Suppressor macrophage treated with lipopolysaccharide for 4 hours (primary cell): ENCODE results near the gene PCDHB1.

Source experiments
- DNase-seq: peaks from one replicate; pipeline ENCODE4 v3.0.0-alpha.2; 2020

PCDHB1 gene

DNA sequence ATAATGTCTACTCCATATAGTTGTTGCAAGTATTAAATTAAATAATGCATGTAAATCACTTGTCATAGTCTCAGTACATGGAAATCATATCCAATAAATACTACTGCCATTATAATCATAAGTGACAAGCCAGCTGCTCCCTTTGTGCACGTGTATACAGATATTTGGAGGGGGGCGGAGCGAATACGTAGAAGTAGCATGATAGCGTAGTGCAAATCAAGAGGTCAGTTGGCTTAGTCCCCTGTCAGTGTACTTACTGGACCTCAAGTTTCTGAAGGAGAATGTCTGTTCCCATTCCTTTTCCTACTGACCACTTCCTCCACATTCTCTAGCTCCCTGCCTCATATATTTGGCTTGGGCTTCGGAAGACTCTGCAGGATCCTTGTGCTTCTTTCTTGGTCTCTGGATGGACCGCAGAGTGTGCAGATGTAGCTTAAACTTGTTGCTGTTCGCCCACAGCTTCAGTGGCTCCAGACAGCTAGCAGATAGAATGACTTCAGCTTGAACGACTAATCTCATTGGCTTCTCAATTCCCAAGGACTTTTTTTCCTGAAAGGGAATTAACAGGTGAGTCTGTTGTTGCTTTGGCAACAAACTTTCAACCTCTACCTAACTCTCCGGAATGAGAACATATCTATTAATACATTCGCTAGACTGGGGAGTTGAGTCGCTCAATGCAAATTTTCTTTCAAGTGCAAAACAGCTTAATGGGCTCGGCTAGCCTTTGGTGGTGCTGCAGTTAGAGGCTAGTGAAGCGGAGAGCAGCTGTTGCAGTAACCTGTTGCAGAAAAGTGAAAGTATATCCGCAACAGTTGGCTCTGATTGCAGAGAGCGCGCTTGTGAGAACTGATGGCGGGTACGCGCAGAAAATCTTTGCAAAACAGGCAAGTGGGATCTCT lies at the start of gene PCDHB1:
TSS of gene PCDHB1 (plus strand) at position 753 of the 899 bp plus-strand sequence. CDS start at position 850, 97 bp downstream.
- DNase-seq: no peak

- no peak for DNase-seq
Observed at GRCh38 chr5:141001446-141001843, 49.7 kb upstream of the PCDHB1 start.

DNA sequence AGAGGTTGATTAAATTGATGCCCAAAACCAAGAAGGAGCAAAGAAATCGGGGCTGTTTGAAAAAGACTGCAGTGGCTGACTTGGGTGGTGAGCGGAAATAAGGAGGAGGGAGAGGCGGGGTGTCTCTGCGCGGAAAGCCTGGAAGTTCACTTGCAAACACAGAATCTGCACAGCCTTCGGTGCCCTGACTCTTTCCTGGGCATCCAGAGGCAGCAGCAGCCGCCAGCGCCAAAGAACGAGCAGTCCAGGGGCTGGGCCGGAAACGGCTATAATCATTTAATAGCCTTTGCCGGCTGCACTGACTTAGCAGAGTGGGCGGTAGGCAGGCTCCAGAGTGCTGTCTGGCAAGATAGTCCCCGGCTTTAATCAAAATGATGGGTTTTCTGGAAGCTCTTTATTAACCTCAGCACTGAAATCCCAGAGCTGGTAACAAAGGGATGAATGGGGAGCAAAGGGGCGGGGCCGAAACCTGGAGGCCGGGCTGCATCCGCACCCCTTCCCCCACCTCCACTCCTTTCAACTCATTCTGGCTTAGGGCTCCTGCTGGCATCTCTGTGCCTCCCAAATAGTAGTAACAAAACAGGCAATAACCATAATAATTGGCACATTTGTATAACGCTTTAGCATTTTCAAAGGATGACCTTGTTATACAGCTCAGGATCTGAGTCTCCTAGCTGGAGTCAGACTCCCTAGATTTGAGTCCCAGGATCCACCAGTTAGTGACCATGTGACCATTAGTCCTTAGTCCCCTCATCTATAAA lies 49.1 kb upstream of the PCDHB1 start:
- DNase-seq: no peak

- no peak for DNase-seq
Observed at GRCh38 chr5:141002605-141002965, 48.6 kb upstream of the PCDHB1 start.

DNA sequence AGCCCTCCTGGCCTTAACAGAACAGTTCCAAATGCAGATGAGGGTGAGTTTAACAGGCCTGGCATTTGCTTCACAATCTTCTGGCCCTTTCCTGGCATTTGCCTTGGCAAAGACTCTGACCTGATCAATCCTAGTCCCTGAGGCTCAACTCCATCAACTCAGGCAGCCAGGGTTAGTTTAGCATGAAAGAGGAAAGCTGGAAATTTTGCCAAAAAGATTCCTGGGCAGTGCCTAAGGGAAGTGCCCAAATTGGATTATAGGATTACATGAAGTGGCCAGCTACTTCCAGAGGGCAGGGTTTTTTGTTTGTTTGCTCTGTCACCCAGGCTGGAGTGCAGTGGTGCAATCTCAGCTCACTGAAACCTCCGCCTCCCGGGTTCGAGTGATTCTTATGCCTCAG lies 48.1 kb upstream of the PCDHB1 start:
- DNase-seq: no peak

- DNase-seq: no peak
Observed at GRCh38 chr5:141003791-141004611, 47.2 kb upstream of the PCDHB1 start.

GRCh38 chr5:141007791-141008190 lies 43.4 kb upstream of the PCDHB1 start:
- DNase-seq: no peak

DNA sequence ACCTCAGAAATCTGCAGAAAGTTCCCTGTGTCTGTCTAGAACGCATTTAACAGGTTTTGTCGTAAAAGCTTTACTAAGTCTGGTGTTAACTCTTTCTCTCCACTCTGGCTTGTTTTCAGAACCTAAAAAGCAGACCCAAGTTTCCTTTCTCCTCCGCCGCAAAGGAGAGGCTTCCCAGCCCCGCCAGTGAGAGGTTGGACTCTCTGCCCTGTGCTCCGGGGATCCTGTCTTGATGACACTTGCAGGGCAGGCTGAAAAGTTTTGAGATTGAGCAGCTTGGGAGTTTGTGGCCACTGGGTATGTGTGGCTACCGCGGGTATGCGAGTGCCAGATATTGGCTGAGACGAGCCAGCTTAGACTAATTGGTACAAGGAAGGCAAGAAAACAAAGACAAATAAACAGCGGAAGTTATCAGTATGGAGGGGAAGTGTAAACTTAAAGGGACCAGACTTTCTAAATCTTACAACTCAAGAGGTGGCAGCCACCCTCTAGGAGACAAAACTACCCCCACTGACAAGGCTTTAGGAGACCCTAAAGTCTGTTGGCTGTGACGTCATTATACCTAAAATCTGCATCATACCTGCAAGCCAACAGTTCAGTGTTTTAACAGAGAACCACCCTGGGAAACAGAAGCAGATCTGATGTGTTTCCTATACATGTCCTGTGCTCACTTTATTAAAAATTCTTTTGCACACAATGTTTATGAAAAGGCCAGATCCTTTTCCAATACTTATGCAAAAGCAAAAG lies 41.0 kb upstream of the PCDHB1 start:
- no peak for DNase-seq

DNA sequence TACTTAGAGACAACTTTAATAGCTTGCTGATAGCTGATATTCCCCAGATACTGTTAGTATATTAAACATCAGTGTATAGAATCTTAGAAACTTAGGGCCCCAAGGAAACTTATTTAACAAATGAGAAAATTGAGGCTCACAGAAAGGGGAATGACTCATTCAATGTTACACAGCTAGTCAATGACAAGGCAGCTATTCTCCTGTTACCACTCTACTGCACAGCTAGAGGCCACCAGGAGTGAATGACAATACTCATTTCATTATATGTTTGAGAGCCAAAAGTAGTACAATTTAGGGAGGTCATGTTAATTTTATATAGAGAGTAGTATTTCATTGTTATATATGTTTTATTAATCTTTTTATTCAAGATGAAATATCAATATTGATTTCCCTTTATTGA lies 33.2 kb upstream of the PCDHB1 start:
- no peak for DNase-seq

DNA sequence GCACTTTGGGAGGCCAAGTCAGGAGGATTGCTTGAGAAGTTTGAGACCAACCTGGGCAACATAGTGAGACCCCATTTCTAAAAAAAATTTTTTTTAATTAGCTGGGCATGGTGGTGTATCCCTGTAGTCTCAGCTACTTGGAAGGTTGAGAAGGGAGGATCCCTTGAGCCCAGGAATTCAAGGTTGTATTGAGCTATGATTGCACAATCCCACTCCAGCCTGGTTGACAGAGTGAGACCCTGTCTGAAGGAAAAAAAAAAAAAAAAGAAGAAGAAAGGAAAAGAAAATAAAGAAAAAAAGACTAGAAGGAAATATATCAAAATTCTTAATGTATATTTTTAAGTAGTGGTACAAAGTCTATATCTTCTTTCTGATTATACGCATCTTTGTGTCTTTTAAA lies 28.8 kb upstream of the PCDHB1 start:
- no peak for DNase-seq

- DNase-seq: no peak
Observed at GRCh38 chr5:141031006-141031405, 20.2 kb upstream of the PCDHB1 start.

GRCh38 chr5:141032626-141033025 lies 18.5 kb upstream of the PCDHB1 start:
- no peak for DNase-seq

DNA sequence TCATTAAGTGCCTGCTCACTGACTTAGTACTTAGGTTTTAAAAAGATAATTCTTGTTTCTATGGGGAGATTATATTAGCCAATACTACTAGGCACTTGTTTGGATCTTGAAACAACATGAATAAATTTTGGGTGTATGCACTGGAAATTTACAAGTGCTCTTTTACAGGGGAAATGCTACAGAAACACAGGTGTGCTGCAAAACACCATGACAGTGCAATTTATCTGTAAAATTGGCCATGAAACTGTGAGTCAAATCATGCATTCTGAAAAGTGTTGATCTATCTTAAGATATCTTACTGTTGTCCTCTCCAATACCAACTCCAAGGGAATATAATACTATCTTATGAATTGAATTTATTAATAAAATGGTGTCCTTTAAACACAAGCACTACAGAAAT lies 12.1 kb upstream of the PCDHB1 start:
- no peak for DNase-seq

GRCh38 chr5:141039517-141039916 lies 11.7 kb upstream of the PCDHB1 start:
- DNase-seq: no peak

DNA sequence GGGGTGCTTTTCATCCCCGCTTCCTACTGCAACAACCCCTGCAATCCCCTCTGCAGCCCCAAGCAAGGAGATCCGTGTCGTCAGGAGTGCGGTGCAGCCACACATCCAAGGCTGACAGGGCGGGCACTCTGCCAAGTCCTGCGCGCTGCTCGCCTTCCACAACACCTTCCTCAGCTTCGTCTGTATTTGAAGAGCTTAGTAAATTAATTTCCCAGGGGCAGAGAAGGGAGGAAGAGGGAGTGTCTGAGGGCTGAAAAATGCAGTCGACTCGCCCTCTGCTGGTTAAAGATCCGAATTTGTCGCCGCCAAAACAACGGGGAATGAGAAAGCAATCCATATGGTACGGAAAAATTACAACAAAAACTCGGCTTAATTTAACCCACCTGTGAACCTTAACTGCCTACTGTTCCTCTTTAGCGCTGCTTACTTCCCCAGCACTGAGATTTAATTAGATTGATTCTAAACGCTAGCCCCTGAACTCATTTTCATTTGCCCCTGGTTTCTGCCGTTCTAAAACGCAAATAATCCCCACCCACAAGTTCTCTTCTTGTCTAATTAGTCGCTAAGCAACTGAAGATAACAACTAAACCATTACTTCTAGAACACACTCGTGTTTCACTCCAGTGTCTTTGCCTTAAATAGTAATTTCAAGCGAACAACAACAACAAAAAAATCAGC lies 10.9 kb upstream of the PCDHB1 start:
- no peak for DNase-seq

DNA sequence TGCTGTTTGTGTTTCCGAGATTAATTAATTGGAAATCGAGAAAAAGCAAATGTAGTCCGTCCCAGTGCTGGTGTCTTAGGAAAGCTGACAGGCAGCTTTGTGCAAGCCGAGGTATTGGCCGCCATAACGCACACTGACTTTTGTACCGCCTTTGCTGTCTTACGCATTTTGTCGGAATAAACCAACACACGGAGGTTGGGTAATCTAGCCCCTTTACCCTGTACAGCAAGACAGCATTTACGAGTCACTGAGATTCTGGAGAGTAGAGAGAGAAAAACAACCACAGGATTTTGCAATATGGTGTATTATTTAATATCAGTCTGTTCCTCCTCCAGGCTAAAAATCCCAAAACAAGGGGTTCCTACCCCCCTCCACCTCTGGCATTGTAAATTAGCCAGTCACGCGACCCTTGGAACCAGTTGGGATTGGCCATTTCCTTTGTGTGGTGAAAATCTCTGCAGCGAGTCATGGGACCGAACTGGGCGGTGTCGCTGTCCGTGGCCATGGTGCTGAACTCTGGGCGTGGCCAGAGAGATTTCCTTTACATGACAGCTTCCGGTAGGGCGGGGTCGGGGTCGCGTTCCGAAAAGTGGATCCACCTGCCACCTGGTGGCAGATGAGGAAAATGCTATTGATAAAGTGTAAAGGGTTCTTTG lies 10.3 kb upstream of the PCDHB1 start:
- peak; percentile 54 for DNase-seq

DNA sequence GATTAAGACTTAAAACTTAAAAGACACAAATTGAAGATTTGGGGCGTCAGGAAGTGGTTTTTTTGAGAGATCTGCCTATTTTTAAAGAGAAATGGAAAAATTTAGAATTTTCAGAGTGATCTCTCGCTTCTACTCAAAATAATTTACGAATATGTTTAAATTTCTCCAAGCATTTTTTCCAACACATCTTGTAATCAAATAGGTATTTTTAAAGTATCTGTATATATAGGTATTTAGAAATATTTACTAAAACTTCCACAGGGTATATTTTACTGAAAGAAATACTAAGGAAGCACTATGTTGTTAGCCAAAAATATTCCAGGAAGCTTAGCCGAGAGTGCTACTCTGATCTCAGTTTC lies 9.8 kb upstream of the PCDHB1 start:
- no peak for DNase-seq

- no peak for DNase-seq
Observed at GRCh38 chr5:141042555-141042954, 8.6 kb upstream of the PCDHB1 start.

GRCh38 chr5:141051521-141051866 lies 320 bp downstream of the PCDHB1 start:
- no peak for DNase-seq

- no peak for DNase-seq
Observed at GRCh38 chr5:141077826-141078225, 26.7 kb downstream of the PCDHB1 start.

DNA sequence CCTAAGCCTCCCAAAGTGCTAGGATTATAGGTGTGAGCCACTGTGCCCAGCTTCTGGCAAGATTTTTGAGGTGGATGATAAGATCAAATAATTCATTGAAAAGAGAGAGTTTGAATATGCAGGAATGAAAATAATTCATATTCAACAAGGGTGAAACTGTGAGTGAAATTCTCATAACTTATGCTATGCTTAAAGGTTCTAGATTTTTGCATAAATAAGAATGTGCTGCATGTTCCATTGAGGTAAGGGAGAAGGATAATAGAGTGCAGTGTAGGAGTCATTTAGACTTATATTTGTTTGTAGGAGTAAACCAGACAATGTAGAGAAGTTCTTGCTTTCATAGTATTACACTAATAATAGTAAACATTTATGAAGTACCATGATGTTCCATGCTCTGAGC lies 31.1 kb downstream of the PCDHB1 start:
- DNase-seq: no peak
